Activated CD8-positive, alpha-beta memory T cell treated with anti-CD3 and anti-CD28 coated beads for 1 hour (primary cell): Measurements from ENCODE around the gene NEO1.

Experiments
- DNase-seq, 2 donors: peaks; one replicate each; pipeline ENCODE4 v3.0.0-alpha.2; 2020; ENCODE audit warnings: low read depth in 1 of 2; ENCODE audit errors: extremely low read depth in 1 of 2

The NEO1 gene

GRCh38 chr15:73344056-73344455, 291.8 kb downstream of the NEO1 start:
- no peak for DNase-seq

GRCh38 chr15:73345658-73346057, 293.4 kb downstream of the NEO1 start:
- DNase-seq, result no peak

- DNase-seq, result peak; percentile 5 to 39
Measured at GRCh38 chr15:73346735-73347312, 294.6 kb downstream of the NEO1 start.

GRCh38 chr15:73349191-73349590, 296.9 kb downstream of the NEO1 start:
- DNase-seq, result no peak

- DNase-seq, result no peak
Measured at GRCh38 chr15:73352082-73352481, 299.8 kb downstream of the NEO1 start.

GRCh38 chr15:73353734-73354133, 301.5 kb downstream of the NEO1 start:
- no peak for DNase-seq

- DNase-seq, result no peak
Measured at GRCh38 chr15:73354241-73354640, 302.0 kb downstream of the NEO1 start.
